Measurements from ENCODE around the gene TUT7.

Gene TUT7

GRCh38 chr9:86347991-86348390 lies 6.2 kb downstream of the TUT7 start:
- peaks cover 47% of the 10 kb centered on the region for H3K36me3 ChIP-seq (ENCODE audit: control insufficient read depth, insufficient read depth, low read length)
- no peaks in the 10 kb centered on the region for H3K27me3 ChIP-seq (ENCODE audit: control insufficient read depth, insufficient read depth, low read length)
- no peaks in the 10 kb centered on the region for H3K9me3 ChIP-seq (ENCODE audit: control insufficient read depth, insufficient read depth, low read length)
- no peak overlapping the region for H3K27ac ChIP-seq (ENCODE audit: low read depth, low read length)
- H3K4me3 ChIP-seq (ENCODE audit: low read depth, low read length): no peak overlapping the region
- peaks cover 11% of the 10 kb centered on the region; the same call in 1 of the 2 replicates for H3K4me1 ChIP-seq (ENCODE audit: control insufficient read depth, insufficient read depth, low read length)
- H3K9ac ChIP-seq (ENCODE audit: low read depth, low read length): no peak overlapping the region

- Histone ChIP-seq H3K9ac (ENCODE audit: low read depth, low read length) (no peak overlapping the region), H3K4me3 (ENCODE audit: low read depth, low read length) (no peak overlapping the region), H3K9me3 (ENCODE audit: control insufficient read depth, insufficient read depth, low read length) (no peaks in the 10 kb centered on the region), H3K36me3 (ENCODE audit: control insufficient read depth, insufficient read depth, low read length) (peaks cover 64% of the 10 kb centered on the region), H3K27me3 (ENCODE audit: control insufficient read depth, insufficient read depth, low read length) (no peaks in the 10 kb centered on the region), H3K4me1 (ENCODE audit: control insufficient read depth, insufficient read depth, low read length) (no peaks in the 10 kb centered on the region), H3K27ac (ENCODE audit: low read depth, low read length) (no peak overlapping the region)
Observed at GRCh38 chr9:86344818-86345217, 9.4 kb downstream of the TUT7 start.

GRCh38 chr9:86342269-86342668 lies 11.9 kb downstream of the TUT7 start:
- H3K4me3 ChIP-seq (ENCODE audit: low read depth, low read length): no peak overlapping the region
- no peaks in the 10 kb centered on the region; the same call in 1 of the 2 replicates for H3K4me1 ChIP-seq (ENCODE audit: control insufficient read depth, insufficient read depth, low read length)
- peaks cover 87% of the 10 kb centered on the region for H3K36me3 ChIP-seq (ENCODE audit: control insufficient read depth, insufficient read depth, low read length)
- H3K9ac ChIP-seq (ENCODE audit: low read depth, low read length): no peak overlapping the region
- H3K27ac ChIP-seq (ENCODE audit: low read depth, low read length): no peak overlapping the region
- H3K9me3 ChIP-seq (ENCODE audit: control insufficient read depth, insufficient read depth, low read length): no peaks in the 10 kb centered on the region
- H3K27me3 ChIP-seq (ENCODE audit: control insufficient read depth, insufficient read depth, low read length): no peaks in the 10 kb centered on the region

- Histone ChIP-seq H3K9me3 (ENCODE audit: control insufficient read depth, insufficient read depth, low read length) (no peaks in the 10 kb centered on the region), H3K27ac (ENCODE audit: low read depth, low read length) (no peak overlapping the region), H3K27me3 (ENCODE audit: control insufficient read depth, insufficient read depth, low read length) (no peaks in the 10 kb centered on the region), H3K9ac (ENCODE audit: low read depth, low read length) (no peak overlapping the region), H3K4me1 (ENCODE audit: control insufficient read depth, insufficient read depth, low read length) (no peaks in the 10 kb centered on the region; the same call in 1 of the 2 replicates), H3K36me3 (ENCODE audit: control insufficient read depth, insufficient read depth, low read length) (peaks cover 98% of the 10 kb centered on the region), H3K4me3 (ENCODE audit: low read depth, low read length) (no peak overlapping the region)
Observed at GRCh38 chr9:86341007-86341491, 13.2 kb downstream of the TUT7 start.

- Histone ChIP-seq H3K9me3 (ENCODE audit: control insufficient read depth, insufficient read depth, low read length) (no peaks in the 10 kb centered on the region), H3K27me3 (ENCODE audit: control insufficient read depth, insufficient read depth, low read length) (no peaks in the 10 kb centered on the region), H3K4me3 (ENCODE audit: low read depth, low read length) (no peak overlapping the region), H3K4me1 (ENCODE audit: control insufficient read depth, insufficient read depth, low read length) (no peaks in the 10 kb centered on the region; the same call in 1 of the 2 replicates), H3K36me3 (ENCODE audit: control insufficient read depth, insufficient read depth, low read length) (peaks cover 98% of the 10 kb centered on the region), H3K27ac (ENCODE audit: low read depth, low read length) (no peak overlapping the region), H3K9ac (ENCODE audit: low read depth, low read length) (no peak overlapping the region)
Observed at GRCh38 chr9:86340356-86341006, 13.7 kb downstream of the TUT7 start.

GRCh38 chr9:86337469-86338108 lies 16.6 kb downstream of the TUT7 start:
- Histone ChIP-seq H3K27ac (ENCODE audit: low read depth, low read length) (no peak overlapping the region), H3K4me3 (ENCODE audit: low read depth, low read length) (no peak overlapping the region), H3K9ac (ENCODE audit: low read depth, low read length) (no peak overlapping the region), H3K27me3 (ENCODE audit: control insufficient read depth, insufficient read depth, low read length) (no peaks in the 10 kb centered on the region), H3K36me3 (ENCODE audit: control insufficient read depth, insufficient read depth, low read length) (peaks cover 89% of the 10 kb centered on the region), H3K4me1 (ENCODE audit: control insufficient read depth, insufficient read depth, low read length) (no peaks in the 10 kb centered on the region; the same call in 1 of the 2 replicates), H3K9me3 (ENCODE audit: control insufficient read depth, insufficient read depth, low read length) (no peaks in the 10 kb centered on the region)

GRCh38 chr9:86336058-86336457 lies 18.2 kb downstream of the TUT7 start:
- peaks cover 73% of the 10 kb centered on the region for H3K36me3 ChIP-seq (ENCODE audit: control insufficient read depth, insufficient read depth, low read length)
- no peak overlapping the region for H3K27ac ChIP-seq (ENCODE audit: low read depth, low read length)
- no peaks in the 10 kb centered on the region; the same call in 1 of the 2 replicates for H3K4me1 ChIP-seq (ENCODE audit: control insufficient read depth, insufficient read depth, low read length)
- H3K9ac ChIP-seq (ENCODE audit: low read depth, low read length): no peak overlapping the region
- no peaks in the 10 kb centered on the region for H3K27me3 ChIP-seq (ENCODE audit: control insufficient read depth, insufficient read depth, low read length)
- no peak overlapping the region for H3K4me3 ChIP-seq (ENCODE audit: low read depth, low read length)
- H3K9me3 ChIP-seq (ENCODE audit: control insufficient read depth, insufficient read depth, low read length): no peaks in the 10 kb centered on the region

GRCh38 chr9:86333651-86334050 lies 20.6 kb downstream of the TUT7 start:
- no peaks in the 10 kb centered on the region; the same call in 1 of the 2 replicates for H3K4me1 ChIP-seq (ENCODE audit: control insufficient read depth, insufficient read depth, low read length)
- H3K4me3 ChIP-seq (ENCODE audit: low read depth, low read length): no peak overlapping the region
- H3K27me3 ChIP-seq (ENCODE audit: control insufficient read depth, insufficient read depth, low read length): no peaks in the 10 kb centered on the region
- H3K27ac ChIP-seq (ENCODE audit: low read depth, low read length): no peak overlapping the region
- no peaks in the 10 kb centered on the region for H3K9me3 ChIP-seq (ENCODE audit: control insufficient read depth, insufficient read depth, low read length)
- H3K36me3 ChIP-seq (ENCODE audit: control insufficient read depth, insufficient read depth, low read length): peaks cover 52% of the 10 kb centered on the region
- no peak overlapping the region for H3K9ac ChIP-seq (ENCODE audit: low read depth, low read length)

GRCh38 chr9:86330186-86330585 lies 24.0 kb downstream of the TUT7 start:
- H3K27ac ChIP-seq (ENCODE audit: low read depth, low read length): no peak overlapping the region
- peaks cover 44% of the 10 kb centered on the region for H3K36me3 ChIP-seq (ENCODE audit: control insufficient read depth, insufficient read depth, low read length)
- H3K9me3 ChIP-seq (ENCODE audit: control insufficient read depth, insufficient read depth, low read length): no peaks in the 10 kb centered on the region
- peaks cover 13% of the 10 kb centered on the region for H3K4me1 ChIP-seq (ENCODE audit: control insufficient read depth, insufficient read depth, low read length)
- H3K9ac ChIP-seq (ENCODE audit: low read depth, low read length): no peak overlapping the region
- no peaks in the 10 kb centered on the region for H3K27me3 ChIP-seq (ENCODE audit: control insufficient read depth, insufficient read depth, low read length)
- no peak overlapping the region for H3K4me3 ChIP-seq (ENCODE audit: low read depth, low read length)

GRCh38 chr9:86329649-86330048 lies 24.6 kb downstream of the TUT7 start:
- Histone ChIP-seq H3K9ac (ENCODE audit: low read depth, low read length) (no peak overlapping the region), H3K4me3 (ENCODE audit: low read depth, low read length) (no peak overlapping the region), H3K4me1 (ENCODE audit: control insufficient read depth, insufficient read depth, low read length) (peaks cover 13% of the 10 kb centered on the region), H3K36me3 (ENCODE audit: control insufficient read depth, insufficient read depth, low read length) (peaks cover 44% of the 10 kb centered on the region), H3K9me3 (ENCODE audit: control insufficient read depth, insufficient read depth, low read length) (no peaks in the 10 kb centered on the region), H3K27me3 (ENCODE audit: control insufficient read depth, insufficient read depth, low read length) (no peaks in the 10 kb centered on the region), H3K27ac (ENCODE audit: low read depth, low read length) (no peak overlapping the region)

GRCh38 chr9:86328156-86328555 lies 26.1 kb downstream of the TUT7 start:
- Histone ChIP-seq H3K36me3 (ENCODE audit: control insufficient read depth, insufficient read depth, low read length) (peaks cover 47% of the 10 kb centered on the region), H3K9ac (ENCODE audit: low read depth, low read length) (no peak overlapping the region), H3K4me3 (ENCODE audit: low read depth, low read length) (no peak overlapping the region), H3K27me3 (ENCODE audit: control insufficient read depth, insufficient read depth, low read length) (no peaks in the 10 kb centered on the region), H3K4me1 (ENCODE audit: control insufficient read depth, insufficient read depth, low read length) (peaks cover 13% of the 10 kb centered on the region), H3K27ac (ENCODE audit: low read depth, low read length) (peak overlapping the region; percentile 72), H3K9me3 (ENCODE audit: control insufficient read depth, insufficient read depth, low read length) (no peaks in the 10 kb centered on the region)
